ENCODE measurements around the gene RAD51B.

GRCh38 chr14:68506021-68506644 is 686.6 kb downstream of the RAD51B start:
- TF ChIP-seq CTCF (conservative IDR thresholded peaks at IDR 0.05), result no peak
- TF ChIP-seq EZH2 (IDR thresholded peaks at IDR 0.05; ENCODE audit: low read depth), result no peak
